Endodermal cell (in vitro differentiated cells): Measurements from ENCODE around the gene DOCK2. TPM values are rescaled to one million over a fixed set of nuclear protein-coding genes. Genes with fewer than 3 reads are reported as not detected.

Experiments used
- DNase-seq: peaks from one replicate; pipeline ENCODE4 v3.0.0-alpha.2; 2017
- H3K27ac ChIP-seq: 2 replicates; pipeline ENCODE4 v1.5.1; 2013; ENCODE audit warnings: mild to moderate bottlenecking, low read depth, low read length, moderate library complexity
- H3K27me3 ChIP-seq: 2 replicates; pipeline ENCODE4 v1.6.1; 2013; ENCODE audit warnings: mild to moderate bottlenecking, low read length, moderate library complexity; ENCODE audit not compliant: insufficient read depth, control insufficient read depth, poor library complexity, severe bottlenecking
- H3K36me3 ChIP-seq: 2 replicates; pipeline ENCODE4 v1.7.0; 2013; ENCODE audit warnings: mild to moderate bottlenecking, low read length, moderate library complexity; ENCODE audit not compliant: control insufficient read depth, insufficient read depth
- H3K4me1 ChIP-seq: one replicate; pipeline ENCODE4 v1.7.0; 2013; ENCODE audit warnings: low read length; ENCODE audit not compliant: control insufficient read depth, insufficient read depth
- H3K4me3 ChIP-seq: 2 replicates; pipeline ENCODE4 v1.5.1; 2013; ENCODE audit warnings: mild to moderate bottlenecking, low read length, moderate library complexity
- H3K9ac ChIP-seq: 2 replicates; pipeline ENCODE4 v1.6.1; 2013; ENCODE audit warnings: mild to moderate bottlenecking, low read length, moderate library complexity; ENCODE audit not compliant: poor library complexity, severe bottlenecking; ENCODE audit errors: extremely low read depth
- H3K9me3 ChIP-seq: 2 replicates; pipeline ENCODE4 v1.6.1; 2013; ENCODE audit warnings: mild to moderate bottlenecking, low read length, moderate library complexity; ENCODE audit not compliant: control insufficient read depth
- H3K27ac Mint-ChIP-seq: 2 replicates; pipeline ENCODE4 v1.8.0; 2020; ENCODE audit warnings: mixed read lengths
- H3K27me3 Mint-ChIP-seq: 2 replicates; pipeline ENCODE4 v1.8.0; 2021; ENCODE audit warnings: mild to moderate bottlenecking, mixed read lengths; ENCODE audit not compliant: insufficient read depth
- H3K36me3 Mint-ChIP-seq: 2 replicates; pipeline ENCODE4 v1.8.0; 2020; ENCODE audit warnings: low read depth, mixed read lengths
- H3K4me1 Mint-ChIP-seq: 2 replicates; pipeline ENCODE4 v1.8.0; 2020; ENCODE audit warnings: mixed read lengths
- H3K4me3 Mint-ChIP-seq: 2 replicates; pipeline ENCODE4 v1.8.0; 2020; ENCODE audit warnings: mild to moderate bottlenecking, moderate library complexity, mixed read lengths
- H3K9me3 Mint-ChIP-seq: 2 replicates; pipeline ENCODE4 v1.8.0; 2020; ENCODE audit warnings: mild to moderate bottlenecking, mixed read lengths
- CTCF ChIP-seq: fragments of 200-600 bp; sonication (generic); conservative IDR thresholded peaks from 2 replicates; pipeline ENCODE4 v1.5.0; 2021; ENCODE audit warnings: antibody characterized with exemption, mild to moderate bottlenecking
- WGBS, 2 experiments: methylation state at CpG; one replicate each; pipeline versions ENCODE4 v1.1.5 to v1.1.7; 2013; ENCODE audit warnings: missing lambda C conversion rate in 2 of 2, mixed read lengths in 1 of 2; ENCODE audit not compliant: insufficient coverage in 1 of 2, insufficient read length in 1 of 2; 5-methylcytosine and 5-hydroxymethylcytosine counted together
- total RNA-seq, 2 donors: library from RNA; stranded (reverse); fragmentation: NEBNext Ultra II Directional in 1 of 2; extraction: Animal tissue kit (Norgen Biotek cat#: 25700) in 1 of 2; gene quantifications; 2 replicates in 1 of 2; 3 replicates in 1 of 2; pipeline ENCODE4 v1.2.1, GENCODE V29; 2021

The DOCK2 gene
- total RNA-seq, 2 donors from 2014 or later = 2.6 to 3.9 TPM

DNA sequence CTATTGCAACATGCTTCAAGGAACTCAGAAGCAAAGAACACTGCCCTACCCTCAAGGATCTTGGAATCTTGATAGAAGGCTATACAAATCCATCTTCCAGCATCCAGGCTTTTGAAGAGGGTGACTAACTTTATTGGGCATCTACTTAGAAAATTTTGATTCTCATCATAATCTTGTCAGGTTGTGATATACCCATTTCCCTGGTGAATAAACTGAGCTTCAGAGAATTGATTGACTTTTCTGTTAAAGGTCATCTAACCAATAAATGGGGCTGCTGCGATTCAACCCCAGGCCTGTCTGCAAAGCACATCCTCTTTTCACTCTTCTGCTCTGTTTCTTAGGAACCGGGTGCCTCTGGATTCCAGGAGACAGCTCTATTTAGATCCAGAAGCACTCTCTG lies 363.1 kb downstream of the DOCK2 start:
- H3K9me3 Mint-ChIP-seq = no peaks in the 10 kb centered on the region
- H3K4me1 ChIP-seq = no peaks in the 10 kb centered on the region
- H3K4me3 Mint-ChIP-seq = no peak overlapping the region
- 91 to 100% methylated on average over 2 of the region's 2 CpGs for WGBS, 2 experiments
- no peaks in the 10 kb centered on the region for H3K36me3 ChIP-seq
- no peak overlapping the region for H3K4me3 ChIP-seq
- H3K9me3 ChIP-seq = no peaks in the 10 kb centered on the region
- no peak for DNase-seq
- H3K9ac ChIP-seq = no peak overlapping the region
- H3K27ac Mint-ChIP-seq = no peak overlapping the region
- no peaks in the 10 kb centered on the region for H3K27me3 ChIP-seq
- H3K27me3 Mint-ChIP-seq = no peaks in the 10 kb centered on the region
- no peak overlapping the region for H3K27ac ChIP-seq
- H3K36me3 Mint-ChIP-seq = no peaks in the 10 kb centered on the region
- H3K4me1 Mint-ChIP-seq = peaks cover 8% of the 10 kb centered on the region
- no peak for TF ChIP-seq CTCF

GRCh38 chr5:170006021-170006420 lies 368.9 kb downstream of the DOCK2 start:
- Mint-ChIP-seq H3K27ac (no peak overlapping the region), H3K36me3 (no peaks in the 10 kb centered on the region), H3K4me1 (peaks cover 5% of the 10 kb centered on the region), H3K27me3 (no peaks in the 10 kb centered on the region), H3K9me3 (no peaks in the 10 kb centered on the region), H3K4me3 (no peak overlapping the region)
- no peaks in the 10 kb centered on the region for H3K27me3 ChIP-seq
- H3K4me3 ChIP-seq = no peak overlapping the region
- H3K9ac ChIP-seq = no peak overlapping the region
- DNase-seq = no peak
- no peaks in the 10 kb centered on the region for H3K4me1 ChIP-seq
- TF ChIP-seq CTCF = no peak
- no peak overlapping the region for H3K27ac ChIP-seq
- H3K36me3 ChIP-seq = no peaks in the 10 kb centered on the region
- H3K9me3 ChIP-seq = no peaks in the 10 kb centered on the region
- 79 to 94% methylated on average over 3 to 6 of the region's 6 CpGs for WGBS, 2 experiments

GRCh38 chr5:170008376-170008775 lies 371.3 kb downstream of the DOCK2 start:
- no peak overlapping the region for H3K27ac ChIP-seq
- WGBS, 2 experiments = 95 to 96% methylated on average over 4 to 6 of the region's 6 CpGs

More at GRCh38 chr5:170008376-170008775, 371.3 kb downstream of the DOCK2 start:
- DNase-seq = no peak
- H3K36me3 ChIP-seq = no peaks in the 10 kb centered on the region
- H3K4me1 Mint-ChIP-seq = peaks cover 5% of the 10 kb centered on the region
- no peak overlapping the region for H3K9ac ChIP-seq
- H3K27me3 ChIP-seq = no peaks in the 10 kb centered on the region
- H3K36me3 Mint-ChIP-seq = peaks cover 3% of the 10 kb centered on the region
- TF ChIP-seq CTCF = no peak
- no peak overlapping the region for H3K27ac Mint-ChIP-seq
- peaks cover 7% of the 10 kb centered on the region for H3K9me3 Mint-ChIP-seq
- no peak overlapping the region for H3K4me3 Mint-ChIP-seq
- H3K4me3 ChIP-seq = no peak overlapping the region
- H3K27me3 Mint-ChIP-seq = peaks cover 3% of the 10 kb centered on the region
- H3K4me1 ChIP-seq = no peaks in the 10 kb centered on the region
- no peaks in the 10 kb centered on the region for H3K9me3 ChIP-seq
